Endodermal cell (in vitro differentiated cells): ENCODE measurements around the gene ADGRB3. TPM values are rescaled to one million over a fixed set of nuclear protein-coding genes. Genes with fewer than 3 reads are reported as not detected.

Experiments
- DNase-seq: peaks from one replicate; pipeline ENCODE4 v3.0.0-alpha.2; 2017
- H3K27ac ChIP-seq: 2 replicates; pipeline ENCODE4 v1.5.1; 2013; ENCODE audit warnings: mild to moderate bottlenecking, low read depth, low read length, moderate library complexity
- H3K27me3 ChIP-seq: 2 replicates; pipeline ENCODE4 v1.6.1; 2013; ENCODE audit warnings: mild to moderate bottlenecking, low read length, moderate library complexity; ENCODE audit not compliant: insufficient read depth, control insufficient read depth, poor library complexity, severe bottlenecking
- H3K36me3 ChIP-seq: 2 replicates; pipeline ENCODE4 v1.7.0; 2013; ENCODE audit warnings: mild to moderate bottlenecking, low read length, moderate library complexity; ENCODE audit not compliant: control insufficient read depth, insufficient read depth
- H3K4me1 ChIP-seq: one replicate; pipeline ENCODE4 v1.7.0; 2013; ENCODE audit warnings: low read length; ENCODE audit not compliant: control insufficient read depth, insufficient read depth
- H3K4me3 ChIP-seq: 2 replicates; pipeline ENCODE4 v1.5.1; 2013; ENCODE audit warnings: mild to moderate bottlenecking, low read length, moderate library complexity
- H3K9ac ChIP-seq: 2 replicates; pipeline ENCODE4 v1.6.1; 2013; ENCODE audit warnings: mild to moderate bottlenecking, low read length, moderate library complexity; ENCODE audit not compliant: poor library complexity, severe bottlenecking; ENCODE audit errors: extremely low read depth
- H3K9me3 ChIP-seq: 2 replicates; pipeline ENCODE4 v1.6.1; 2013; ENCODE audit warnings: mild to moderate bottlenecking, low read length, moderate library complexity; ENCODE audit not compliant: control insufficient read depth
- H3K27ac Mint-ChIP-seq: 2 replicates; pipeline ENCODE4 v1.8.0; 2020; ENCODE audit warnings: mixed read lengths
- H3K27me3 Mint-ChIP-seq: 2 replicates; pipeline ENCODE4 v1.8.0; 2021; ENCODE audit warnings: mild to moderate bottlenecking, mixed read lengths; ENCODE audit not compliant: insufficient read depth
- H3K36me3 Mint-ChIP-seq: 2 replicates; pipeline ENCODE4 v1.8.0; 2020; ENCODE audit warnings: low read depth, mixed read lengths
- H3K4me1 Mint-ChIP-seq: 2 replicates; pipeline ENCODE4 v1.8.0; 2020; ENCODE audit warnings: mixed read lengths
- H3K4me3 Mint-ChIP-seq: 2 replicates; pipeline ENCODE4 v1.8.0; 2020; ENCODE audit warnings: mild to moderate bottlenecking, moderate library complexity, mixed read lengths
- H3K9me3 Mint-ChIP-seq: 2 replicates; pipeline ENCODE4 v1.8.0; 2020; ENCODE audit warnings: mild to moderate bottlenecking, mixed read lengths
- CTCF ChIP-seq: fragments of 200-600 bp; sonication (generic); conservative IDR thresholded peaks from 2 replicates; pipeline ENCODE4 v1.5.0; 2021; ENCODE audit warnings: antibody characterized with exemption, mild to moderate bottlenecking
- WGBS, 2 experiments: methylation state at CpG; one replicate each; pipeline versions ENCODE4 v1.1.5 to v1.1.7; 2013; ENCODE audit warnings: missing lambda C conversion rate in 2 of 2, mixed read lengths in 1 of 2; ENCODE audit not compliant: insufficient coverage in 1 of 2, insufficient read length in 1 of 2; 5-methylcytosine and 5-hydroxymethylcytosine counted together
- total RNA-seq, 2 donors: library from RNA; stranded (reverse); fragmentation: NEBNext Ultra II Directional in 1 of 2; extraction: Animal tissue kit (Norgen Biotek cat#: 25700) in 1 of 2; gene quantifications; 2 replicates in 1 of 2; 3 replicates in 1 of 2; pipeline ENCODE4 v1.2.1, GENCODE V29; 2021

The ADGRB3 gene
- total RNA-seq, 2 donors from 2014 or later = 0.33 to 1.3 TPM

GRCh38 chr6:69084746-69085335 lies 449.8 kb downstream of the ADGRB3 start:
- no peaks in the 10 kb centered on the region for H3K36me3 Mint-ChIP-seq
- no peak overlapping the region for H3K27ac Mint-ChIP-seq

GRCh38 chr6:69086689-69087088 lies 451.6 kb downstream of the ADGRB3 start:
- Histone ChIP-seq H3K27ac (no peak overlapping the region), H3K4me3 (no peak overlapping the region), H3K36me3 (no peaks in the 10 kb centered on the region), H3K4me1 (no peaks in the 10 kb centered on the region), H3K9me3 (no peaks in the 10 kb centered on the region), H3K9ac (no peak overlapping the region), H3K27me3 (no peaks in the 10 kb centered on the region)
- 83 to 91% methylated on average over 1 to 2 of the region's 2 CpGs for WGBS, 2 experiments
- DNase-seq = no peak
- Mint-ChIP-seq H3K9me3 (peaks cover 4% of the 10 kb centered on the region), H3K4me1 (peaks cover 4% of the 10 kb centered on the region), H3K27ac (no peak overlapping the region), H3K27me3 (no peaks in the 10 kb centered on the region), H3K36me3 (no peaks in the 10 kb centered on the region), H3K4me3 (no peak overlapping the region)
- TF ChIP-seq CTCF = no peak

More at GRCh38 chr6:69084746-69085335, 449.8 kb downstream of the ADGRB3 start:
- Mint-ChIP-seq H3K9me3 (peaks cover 4% of the 10 kb centered on the region), H3K27me3 (no peaks in the 10 kb centered on the region), H3K4me3 (no peak overlapping the region), H3K4me1 (peaks cover 6% of the 10 kb centered on the region)
- 95 to 96% methylated on average over 3 to 4 of the region's 4 CpGs for WGBS, 2 experiments
- DNase-seq = no peak
- Histone ChIP-seq H3K9ac (no peak overlapping the region), H3K9me3 (no peaks in the 10 kb centered on the region), H3K27ac (no peak overlapping the region), H3K27me3 (no peaks in the 10 kb centered on the region), H3K4me1 (no peaks in the 10 kb centered on the region), H3K36me3 (no peaks in the 10 kb centered on the region), H3K4me3 (no peak overlapping the region)
- TF ChIP-seq CTCF = no peak

GRCh38 chr6:69089539-69089938 lies 454.5 kb downstream of the ADGRB3 start:
- Histone ChIP-seq H3K27ac (no peak overlapping the region), H3K4me3 (no peak overlapping the region), H3K36me3 (no peaks in the 10 kb centered on the region), H3K9ac (no peak overlapping the region), H3K27me3 (no peaks in the 10 kb centered on the region), H3K9me3 (no peaks in the 10 kb centered on the region), H3K4me1 (no peaks in the 10 kb centered on the region)
- Mint-ChIP-seq H3K9me3 (no peaks in the 10 kb centered on the region), H3K27me3 (no peaks in the 10 kb centered on the region), H3K27ac (no peak overlapping the region), H3K4me3 (no peak overlapping the region), H3K36me3 (no peaks in the 10 kb centered on the region), H3K4me1 (no peaks in the 10 kb centered on the region)
- DNase-seq = no peak
- no peak for TF ChIP-seq CTCF
- WGBS, 2 experiments = 81% methylated on average over 1 of the region's 1 CpG; no CpG with 5 or more reads in 1 of the 2 experiments
